AG09319 (cell line): ENCODE results near the gene FAM89B.

Experiments
- DNase-seq: peaks from one replicate; pipeline ENCODE4 v3.0.0-alpha.2; 2010; ENCODE audit warnings: low read depth; ENCODE audit errors: extremely low read depth
- CTCF ChIP-seq: IDR thresholded peaks from 2 replicates; pipeline ENCODE4 v1.5.1; 2011; ENCODE audit warnings: low read depth, mild to moderate bottlenecking, inconsistent platforms, low read length, moderate library complexity

Gene FAM89B

GRCh38 chr11:65528819-65529350 lies 43.5 kb upstream of the FAM89B start:
- no peak for TF ChIP-seq CTCF
- DNase-seq: no peak

GRCh38 chr11:65529475-65530156 lies 42.7 kb upstream of the FAM89B start:
- no peak for TF ChIP-seq CTCF
- no peak for DNase-seq

GRCh38 chr11:65530157-65530496 lies 42.2 kb upstream of the FAM89B start:
- no peak; the same call in none of the 2 replicates for TF ChIP-seq CTCF
- DNase-seq: no peak

GRCh38 chr11:65532388-65533064 lies 39.8 kb upstream of the FAM89B start:
- no peak for TF ChIP-seq CTCF
- DNase-seq: no peak

GRCh38 chr11:65535102-65535501 lies 37.2 kb upstream of the FAM89B start:
- no peak for DNase-seq
- TF ChIP-seq CTCF: no peak

DNA sequence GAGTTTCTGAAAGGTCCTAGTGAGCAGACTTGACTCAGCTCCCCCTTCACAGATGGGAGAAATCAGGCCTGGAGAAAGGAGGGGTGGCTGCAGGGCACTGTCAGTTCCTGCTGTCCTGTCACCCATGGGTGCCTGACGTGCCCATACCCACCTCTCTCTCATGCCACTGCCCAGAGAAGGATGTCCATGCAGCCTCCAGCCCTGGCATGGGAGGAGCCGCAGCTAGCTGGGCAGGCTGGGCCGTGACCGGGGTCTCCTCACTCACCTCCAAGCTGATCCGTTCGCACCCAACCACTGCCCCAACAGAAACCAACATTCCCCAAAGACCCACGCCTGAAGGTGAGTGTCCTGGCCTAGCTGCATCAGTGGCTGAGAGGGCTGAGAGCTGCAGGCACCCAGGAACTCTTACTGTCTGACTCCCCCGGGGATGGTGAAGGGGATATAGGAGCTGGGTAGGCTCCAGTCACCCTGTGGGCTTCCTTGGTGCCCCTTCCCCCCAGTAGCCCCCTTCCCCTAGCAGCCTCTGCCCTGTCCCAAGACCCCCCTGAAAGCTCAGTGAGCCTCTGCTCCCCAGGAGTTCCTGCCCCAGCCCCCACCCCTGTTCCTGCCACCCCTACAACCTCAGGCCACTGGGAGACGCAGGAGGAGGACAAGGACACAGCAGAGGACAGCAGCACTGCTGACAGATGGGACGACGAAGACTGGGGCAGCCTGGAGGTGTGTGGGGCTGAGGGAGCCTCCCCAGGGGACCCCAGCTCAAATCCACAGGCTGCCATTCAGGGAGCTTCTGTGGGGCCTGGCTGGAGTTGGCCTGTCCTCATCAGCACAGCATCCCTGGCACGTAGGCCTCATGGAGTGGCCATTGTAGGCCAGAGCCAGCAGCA lies 35.7 kb upstream of the FAM89B start:
- no peak for DNase-seq
- no peak for TF ChIP-seq CTCF

GRCh38 chr11:65537296-65537597 lies 35.1 kb upstream of the FAM89B start:
- TF ChIP-seq CTCF: no peak
- no peak for DNase-seq
